NCI-H1092 (cell line): ENCODE data around the gene CCL4.
"Not testable (repeated sequence)": the region's sequence is repeated elsewhere in the genome, so short reads cannot be mapped to it uniquely, and the experiment has no call there.

Source experiments
- DNase-seq: peaks from one replicate; lab custom pipeline; 2025; lab: John Stamatoyannopoulos, UW

CCL4 gene

DNA sequence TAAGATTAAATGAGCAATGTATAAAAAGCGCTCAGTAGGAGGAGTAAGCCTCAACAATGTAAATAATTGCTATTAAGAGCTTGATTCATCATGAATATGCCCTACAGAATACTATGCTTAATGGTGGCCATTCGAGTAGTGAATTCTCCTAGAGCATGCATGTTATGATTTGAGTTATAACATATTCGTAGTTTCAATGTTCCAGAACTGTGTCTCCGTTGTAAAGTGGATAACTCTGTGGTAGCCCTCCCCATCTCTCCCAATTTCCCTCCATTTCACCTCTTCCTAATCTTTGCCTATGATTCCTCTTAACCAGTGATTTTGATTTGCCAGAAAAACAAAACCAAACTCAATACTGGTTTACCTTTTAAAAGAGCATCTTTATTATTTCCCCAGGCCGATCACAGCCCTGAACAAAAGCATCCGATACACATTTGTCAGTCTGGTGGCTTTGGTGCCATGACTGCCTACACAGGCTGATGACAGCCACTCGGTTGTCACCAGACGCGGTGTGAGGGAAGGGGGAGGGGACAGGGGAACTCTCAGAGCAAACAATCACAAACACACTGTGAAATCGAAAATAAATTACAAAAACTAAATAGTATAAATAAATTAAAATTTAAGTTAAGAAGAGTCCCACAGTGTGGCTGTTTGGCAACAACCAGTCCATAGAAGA lies 15.6 kb upstream of the CCL4 start:
- not testable (repeated sequence) for DNase-seq

- DNase-seq: no peak
These were observed 14.8 kb upstream of the CCL4 start for GRCh38 chr17:36088670-36089338.

- no peak for DNase-seq
These were observed 14.2 kb upstream of the CCL4 start for GRCh38 chr17:36089339-36089865.

- DNase-seq: no peak
These were observed 13.5 kb upstream of the CCL4 start, which contains the start of gene CCL3 for GRCh38 chr17:36089888-36090836. Gene CCL3 (minus strand): TSS chr17:36090143. CDS start chr17:36090058, 85 bp downstream.

GRCh38 chr17:36092230-36092629 lies 11.4 kb upstream of the CCL4 start:
- no peak for DNase-seq

DNA sequence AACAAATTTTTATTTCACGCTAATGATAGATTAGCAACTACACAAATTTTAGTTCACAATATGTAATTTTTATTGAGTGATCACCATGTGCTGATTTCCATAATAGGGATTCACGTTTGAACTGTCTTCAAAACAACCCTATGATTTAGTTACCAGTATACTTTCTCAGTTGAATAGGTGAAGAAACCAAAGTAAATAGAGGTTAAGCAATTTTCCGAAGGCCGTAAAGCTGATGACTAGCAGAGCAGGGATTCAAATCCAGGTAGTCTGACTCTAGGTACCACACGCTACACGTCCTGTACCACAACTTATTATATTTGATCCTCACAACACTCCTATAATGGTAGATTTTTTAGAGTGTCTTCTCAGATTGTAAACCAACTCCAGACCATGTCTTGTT lies 10.9 kb upstream of the CCL4 start:
- not testable (repeated sequence) for DNase-seq

- DNase-seq: no peak
These were observed 9.4 kb upstream of the CCL4 start for GRCh38 chr17:36094232-36094631.

DNA sequence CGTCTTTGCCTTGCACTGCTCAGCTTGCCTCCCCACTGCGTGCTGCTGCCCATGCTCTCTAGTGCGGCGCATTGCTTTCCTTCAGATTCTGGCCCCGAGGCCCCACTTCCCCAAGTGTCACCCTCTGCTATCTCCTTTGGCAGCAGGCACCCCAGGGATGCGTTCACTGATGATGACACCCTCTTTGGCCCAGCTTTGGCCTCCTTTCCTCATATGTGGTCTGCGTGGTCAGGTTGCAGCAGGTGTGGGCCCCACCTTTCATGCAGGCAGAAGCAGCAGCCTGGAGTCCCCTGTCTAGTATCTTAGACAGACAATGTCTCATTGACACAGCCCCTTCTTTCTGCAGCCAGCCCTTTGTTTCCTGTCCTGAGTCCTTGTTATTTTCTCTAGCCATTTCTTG lies 8.9 kb upstream of the CCL4 start:
- DNase-seq: no peak

GRCh38 chr17:36095992-36096391 lies 7.6 kb upstream of the CCL4 start:
- DNase-seq: no peak

DNA sequence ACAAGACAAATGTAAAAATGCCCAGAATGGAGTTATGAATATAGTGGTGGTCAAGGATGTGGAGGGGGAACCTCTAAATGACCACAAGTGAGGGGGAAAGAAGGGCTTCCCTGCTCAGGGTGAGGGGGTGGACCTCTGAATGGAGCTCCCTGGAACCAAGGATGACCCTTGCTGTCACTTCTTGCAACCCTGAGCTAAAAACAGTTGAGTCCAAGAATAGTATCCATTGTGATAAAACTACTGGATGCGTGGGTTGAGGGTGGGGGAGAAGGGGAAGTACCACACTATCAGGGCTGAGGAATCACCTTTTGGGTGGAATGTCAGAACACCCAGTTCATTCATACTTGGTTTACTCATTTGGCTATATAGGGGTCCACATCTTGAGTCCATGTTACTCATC lies 4.6 kb upstream of the CCL4 start:
- DNase-seq: not testable (repeated sequence)

GRCh38 chr17:36104246-36104645 lies 619 bp downstream of the CCL4 start:
- DNase-seq: not testable (repeated sequence)

DNA sequence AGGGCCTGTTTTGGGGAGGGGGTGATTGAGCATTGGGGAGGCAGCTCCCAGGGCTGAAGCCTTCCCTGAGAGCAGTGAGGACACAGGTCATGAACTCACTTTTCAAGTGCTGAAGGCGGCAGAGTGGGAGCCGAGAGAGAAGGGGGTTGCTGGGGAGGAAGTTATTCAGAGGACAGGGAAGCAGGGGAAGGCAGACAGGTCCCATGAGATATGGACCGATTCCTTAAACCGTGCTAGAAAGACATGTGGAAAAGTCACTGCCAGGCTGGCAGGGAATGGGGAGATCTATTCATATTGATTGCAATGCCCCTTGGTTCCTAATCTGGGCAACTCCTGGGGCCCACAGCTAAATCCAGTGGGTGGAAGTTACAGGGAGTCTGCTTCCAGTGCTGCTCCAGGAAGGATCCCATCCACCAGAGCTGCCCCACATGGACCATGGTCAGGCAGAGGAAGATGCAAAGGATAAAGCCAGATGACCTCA lies 1.1 kb downstream of the CCL4 start:
- no peak for DNase-seq

- DNase-seq: no peak
These were observed 2.3 kb downstream of the CCL4 start for GRCh38 chr17:36105781-36106492.

DNA sequence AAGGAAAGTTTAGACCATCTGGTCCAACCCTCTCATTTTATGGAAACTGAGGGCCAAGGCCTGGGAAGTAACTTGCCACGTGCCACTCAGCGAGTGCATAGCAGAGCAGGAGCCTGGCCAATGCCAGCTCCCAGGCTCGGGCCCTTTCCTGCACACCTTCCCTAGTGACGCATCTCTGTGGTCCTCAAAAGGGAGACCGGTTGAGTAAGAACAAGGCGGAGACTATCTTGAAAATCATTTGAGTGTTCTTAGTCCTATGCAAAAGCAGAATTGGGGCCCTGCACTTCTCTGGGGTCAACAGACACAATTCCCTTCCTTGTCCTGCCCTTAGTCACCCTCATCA lies 2.8 kb downstream of the CCL4 start:
- DNase-seq: no peak

GRCh38 chr17:36107660-36108059 lies 4.0 kb downstream of the CCL4 start:
- no peak for DNase-seq

GRCh38 chr17:36108265-36108664 lies 4.6 kb downstream of the CCL4 start:
- not testable (repeated sequence) for DNase-seq

GRCh38 chr17:36111068-36111490 lies 7.5 kb downstream of the CCL4 start:
- no peak for DNase-seq

GRCh38 chr17:36112572-36112971 lies 8.9 kb downstream of the CCL4 start:
- DNase-seq: no peak

GRCh38 chr17:36113131-36113530 lies 9.5 kb downstream of the CCL4 start:
- DNase-seq: not testable (repeated sequence)

- not testable (repeated sequence) for DNase-seq
These were observed 11.5 kb downstream of the CCL4 start for GRCh38 chr17:36114971-36115648.

GRCh38 chr17:36115649-36115977 lies 12.0 kb downstream of the CCL4 start:
- DNase-seq: not testable (repeated sequence)
